Testis (tissue), 3 donors: ENCODE measurements around the gene NEU2. TPM values are rescaled to one million over a fixed set of nuclear protein-coding genes. Genes with fewer than 3 reads are reported as not detected.

Experiments used
- DNase-seq: peaks from one replicate; pipeline ENCODE4 v3.0.0-alpha.2; 2019
- H3K27ac ChIP-seq, 2 donors: fragments of 200-600 bp; sonication (generic); one replicate each; pipeline ENCODE4 v1.5.1; 2019
- H3K27me3 ChIP-seq: fragments of 200-600 bp; sonication (generic); one replicate; pipeline ENCODE4 v1.5.1; 2019
- H3K36me3 ChIP-seq: fragments of 200-600 bp; sonication (generic); one replicate; pipeline ENCODE4 v1.5.1; 2017; ENCODE audit warnings: low read depth; ENCODE audit errors: missing control alignments
- H3K4me1 ChIP-seq: fragments of 200-600 bp; sonication (generic); one replicate; pipeline ENCODE4 v1.5.1; 2019
- H3K4me3 ChIP-seq, 2 donors: fragments of 200-600 bp; sonication (generic); one replicate each; pipeline ENCODE4 v1.5.1; 2017 to 2019
- H3K9me3 ChIP-seq: fragments of 200-600 bp; sonication (generic); one replicate; pipeline ENCODE4 v1.5.1; 2017
- POLR2A ChIP-seq: fragments of 450-650 bp; IDR thresholded peaks from one replicate; pipeline ENCODE4 v1.6.1; 2017; ENCODE audit warnings: antibody characterized with exemption, mild to moderate bottlenecking, moderate library complexity
- WGBS, 2 donors: methylation state at CpG; one replicate each; pipeline ENCODE4 v1.1.5; 2018; 5-methylcytosine and 5-hydroxymethylcytosine counted together
- intact Hi-C: fragments of 100-400 bp; cut with DNase I; formaldehyde crosslinking; loops from one replicate; pipeline ENCODE4 v1.15.1; 2023; ENCODE audit warnings: low total_unique reads
- polyA plus RNA-seq: library from polyadenylated mRNA; stranded (reverse); fragments of 350-450 nt; fragmentation: Illumina TruSeq; extraction: RNeasy Lipid Tissue Mini Kit (QIAGEN cat#74804); gene quantifications from one replicate; pipeline ENCODE4 v1.2.3, GENCODE V29; 2014; ENCODE audit warnings: low read depth, low replicate concordance; ENCODE audit not compliant: insufficient read depth
- total RNA-seq, 2 donors: library from RNA; depleted of rRNA; stranded (reverse); fragments of >200 nt; gene quantifications; one replicate each; pipeline ENCODE4 v1.2.3, GENCODE V29; 2016
- TF ChIP-seq, protein P1 (sequence below), 3 experiments: fragments of 450-650 bp in 2 of 3; fragments of 200-600 bp in 1 of 3; sonication (generic) in 1 of 3; IDR thresholded peaks; one replicate each; pipeline ENCODE4 v1.5.1; 2016 to 2019; ENCODE audit warnings: antibody characterized with exemption in 3 of 3, mild to moderate bottlenecking in 2 of 3, moderate library complexity in 1 of 3

The NEU2 gene
- total and polyA plus RNA-seq, 3 donors from 2014 or later, result not detected

DNA sequence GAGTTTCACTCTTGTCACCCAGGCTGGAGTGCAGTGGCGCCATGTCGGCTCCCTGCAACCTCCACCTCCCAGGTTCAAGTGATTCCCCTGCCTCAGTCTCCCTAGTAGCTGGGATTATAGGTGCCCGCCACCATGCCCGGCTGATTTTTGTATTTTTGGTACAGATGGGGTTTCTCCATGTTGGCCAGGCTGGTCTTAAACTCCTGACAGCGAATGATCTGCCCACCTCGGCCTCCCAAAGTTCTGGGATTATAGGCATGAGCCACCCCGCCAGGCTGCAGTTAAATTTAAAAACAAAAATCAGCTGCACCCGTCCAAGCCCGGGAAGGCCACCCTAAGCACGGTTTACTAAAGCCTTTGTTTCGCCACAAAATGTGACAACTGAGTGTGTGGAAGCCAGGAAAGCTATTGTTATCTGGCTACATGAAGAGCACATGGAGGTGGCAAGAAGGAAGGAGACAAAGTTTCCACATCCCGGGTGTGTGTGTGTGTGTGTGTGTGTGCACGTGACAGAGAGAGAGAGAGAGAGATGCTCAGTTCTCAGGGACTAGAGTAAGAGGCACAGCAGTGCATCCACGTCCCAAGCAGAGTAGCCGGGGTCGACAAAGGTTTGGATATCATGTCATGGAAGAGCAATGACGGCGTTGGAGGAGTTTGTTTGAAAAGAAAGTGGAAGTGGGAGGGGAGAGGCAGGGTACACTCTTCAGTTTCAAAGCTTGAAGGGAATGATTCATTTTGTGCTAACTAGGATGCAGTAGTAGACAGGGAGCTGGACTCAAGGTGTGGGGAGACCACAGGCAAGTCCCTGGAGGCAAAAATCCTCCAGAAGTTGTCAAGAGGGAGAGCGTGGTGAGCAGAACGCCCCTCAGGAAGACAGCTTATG, 47.7 kb downstream of the NEU2 start:
- 86 to 91% methylated on average over 20 of the region's 20 CpGs for WGBS, 2 donors
- no peaks in the 10 kb centered on the region for H3K9me3 ChIP-seq
- no peak for DNase-seq
- no peaks in the 10 kb centered on the region for H3K36me3 ChIP-seq
- H3K4me1 ChIP-seq, result peaks cover 4% of the 10 kb centered on the region
- TF ChIP-seq, protein P1, sequence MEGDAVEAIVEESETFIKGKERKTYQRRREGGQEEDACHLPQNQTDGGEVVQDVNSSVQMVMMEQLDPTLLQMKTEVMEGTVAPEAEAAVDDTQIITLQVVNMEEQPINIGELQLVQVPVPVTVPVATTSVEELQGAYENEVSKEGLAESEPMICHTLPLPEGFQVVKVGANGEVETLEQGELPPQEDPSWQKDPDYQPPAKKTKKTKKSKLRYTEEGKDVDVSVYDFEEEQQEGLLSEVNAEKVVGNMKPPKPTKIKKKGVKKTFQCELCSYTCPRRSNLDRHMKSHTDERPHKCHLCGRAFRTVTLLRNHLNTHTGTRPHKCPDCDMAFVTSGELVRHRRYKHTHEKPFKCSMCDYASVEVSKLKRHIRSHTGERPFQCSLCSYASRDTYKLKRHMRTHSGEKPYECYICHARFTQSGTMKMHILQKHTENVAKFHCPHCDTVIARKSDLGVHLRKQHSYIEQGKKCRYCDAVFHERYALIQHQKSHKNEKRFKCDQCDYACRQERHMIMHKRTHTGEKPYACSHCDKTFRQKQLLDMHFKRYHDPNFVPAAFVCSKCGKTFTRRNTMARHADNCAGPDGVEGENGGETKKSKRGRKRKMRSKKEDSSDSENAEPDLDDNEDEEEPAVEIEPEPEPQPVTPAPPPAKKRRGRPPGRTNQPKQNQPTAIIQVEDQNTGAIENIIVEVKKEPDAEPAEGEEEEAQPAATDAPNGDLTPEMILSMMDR (IDR thresholded peaks at IDR 0.05), result no peak
- H3K4me3 ChIP-seq, result no peak overlapping the region
- no peaks in the 10 kb centered on the region for H3K27me3 ChIP-seq
- H3K27ac ChIP-seq, result no peak overlapping the region
- intact Hi-C loops, result no loop called here

DNA sequence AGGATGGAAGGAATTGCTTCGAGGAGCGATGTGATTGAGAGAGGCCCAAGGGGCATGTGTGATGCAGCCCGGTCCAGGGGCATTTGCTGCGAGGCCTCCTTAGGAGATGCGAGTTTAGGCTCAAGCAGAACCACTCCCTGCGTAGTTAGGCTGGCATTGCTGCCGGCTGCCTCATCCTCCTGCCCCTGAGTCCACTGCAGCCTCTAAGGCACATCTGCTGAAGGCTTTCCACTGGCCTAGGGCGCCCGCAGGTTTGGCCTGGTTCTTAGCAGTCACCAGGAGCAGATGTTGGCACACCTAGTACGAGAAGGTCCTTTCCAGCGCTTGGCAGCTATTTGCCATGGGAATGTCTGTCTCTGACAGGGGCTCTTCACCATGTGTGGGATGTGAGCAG, 48.4 kb downstream of the NEU2 start:
- intact Hi-C loops, result no loop called here
- 91 to 92% methylated on average over 11 of the region's 11 CpGs for WGBS, 2 donors
- Histone ChIP-seq H3K9me3 (no peaks in the 10 kb centered on the region), H3K4me1 (peaks cover 4% of the 10 kb centered on the region), H3K27ac (no peak overlapping the region), H3K36me3 (no peaks in the 10 kb centered on the region), H3K4me3 (no peak overlapping the region), H3K27me3 (no peaks in the 10 kb centered on the region)
- TF ChIP-seq POLR2A, result no peak
- TF ChIP-seq, protein P1 (IDR thresholded peaks at IDR 0.05), result no peak
- peak; percentile 11 for DNase-seq

DNA sequence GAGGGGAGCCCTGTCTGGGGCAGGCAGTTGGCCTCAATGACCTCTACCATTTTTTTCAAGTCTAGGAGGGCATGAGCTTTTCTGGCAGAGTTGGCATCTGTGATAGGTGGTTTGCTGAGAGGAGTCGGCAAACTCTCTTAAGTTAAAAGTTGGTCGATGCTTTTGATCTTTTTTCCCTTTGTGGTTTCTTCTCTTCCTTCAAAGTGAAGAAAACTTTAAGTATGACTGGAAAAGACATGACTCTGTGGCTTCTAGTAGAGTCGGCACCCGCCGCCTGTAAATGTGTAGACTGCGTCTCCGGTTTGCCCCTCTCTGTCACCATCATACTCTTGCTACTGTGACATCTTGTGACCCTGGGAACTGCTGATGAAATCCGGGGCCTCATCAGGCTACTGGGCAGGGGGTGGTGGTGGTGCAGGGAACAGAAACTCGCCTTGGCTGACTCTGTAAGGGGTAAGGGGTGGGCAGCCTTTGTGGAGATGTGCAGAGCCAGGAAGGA, 48.8 kb downstream of the NEU2 start:
- H3K27me3 ChIP-seq, result no peaks in the 10 kb centered on the region
- no peak overlapping the region for H3K27ac ChIP-seq

DNA sequence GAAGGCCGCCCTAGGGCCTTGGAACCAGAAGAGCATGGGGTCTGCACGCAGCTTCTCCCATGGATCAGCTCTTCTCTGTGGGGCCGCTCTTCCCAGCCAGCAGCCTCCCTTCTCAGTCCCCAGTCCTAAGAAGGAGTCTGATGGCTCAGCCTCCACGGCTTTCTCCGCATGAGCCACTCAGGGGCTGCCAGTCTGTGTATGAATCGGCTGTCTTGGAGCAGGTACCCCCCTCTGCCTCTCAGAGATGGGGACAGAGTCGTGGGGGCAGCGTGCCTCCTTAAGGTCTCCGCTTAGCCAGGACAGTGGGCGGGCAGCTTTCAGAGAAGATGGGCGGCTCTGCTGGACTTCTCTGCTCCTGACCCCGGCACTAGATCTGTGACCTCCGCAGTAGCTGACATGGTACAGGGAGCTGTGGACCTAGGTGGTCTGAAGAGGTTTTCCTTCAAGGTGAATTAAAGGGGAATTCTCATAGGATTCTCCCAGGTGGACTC, 49.3 kb downstream of the NEU2 start:
- Histone ChIP-seq H3K4me1 (no peaks in the 10 kb centered on the region), H3K27me3 (no peaks in the 10 kb centered on the region), H3K4me3 (no peak overlapping the region), H3K9me3 (no peaks in the 10 kb centered on the region), H3K36me3 (no peaks in the 10 kb centered on the region), H3K27ac (no peak overlapping the region)
- DNase-seq, result peak; percentile 8
- intact Hi-C loops, result no loop called here
- WGBS, 2 donors, result 91 to 93% methylated on average over 13 of the region's 13 CpGs
- TF ChIP-seq POLR2A, result no peak
- TF ChIP-seq, protein P1 (IDR thresholded peaks at IDR 0.05), result no peak

More for the DNA sequence above, 48.8 kb downstream of the NEU2 start:
- WGBS, 2 donors, result 82 to 92% methylated on average over 9 of the region's 9 CpGs
- Histone ChIP-seq H3K4me1 (peaks cover under 1% of the 10 kb centered on the region), H3K9me3 (no peaks in the 10 kb centered on the region), H3K4me3 (no peak overlapping the region), H3K36me3 (no peaks in the 10 kb centered on the region)
- intact Hi-C loops, result no loop called here
- peak; percentile 16 for DNase-seq
- no peak for TF ChIP-seq POLR2A
- TF ChIP-seq, protein P1 (IDR thresholded peaks at IDR 0.05), result no peak
